ENCODE measurements around the gene ADAMTS7.
"Not testable (repeated sequence)": the region's sequence is repeated elsewhere in the genome, so short reads cannot be mapped to it uniquely, and the experiment has no call there.

Gene ADAMTS7

DNA sequence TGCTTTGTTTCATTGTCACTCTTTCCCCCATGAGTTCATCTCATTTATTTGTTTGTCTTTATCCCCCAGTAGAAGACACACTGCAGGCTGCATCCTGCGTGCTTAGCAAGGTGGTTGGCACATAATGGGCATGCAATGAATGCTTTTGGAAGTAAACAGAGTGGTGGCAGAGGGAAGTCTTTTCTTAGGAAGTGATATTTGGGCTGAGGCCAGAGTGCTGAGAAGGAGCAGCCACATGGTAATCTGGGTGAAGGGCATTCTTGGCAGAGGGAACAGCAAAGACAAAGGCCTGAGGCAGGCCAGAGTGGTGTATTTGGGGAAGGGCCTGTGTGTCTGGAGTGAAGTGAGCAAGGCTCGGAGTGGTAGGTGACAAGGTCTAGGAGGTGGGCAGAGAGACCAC lies 17.7 kb upstream of the ADAMTS7 start:
- DNase-seq (ENCODE audit: low read depth): no peak

DNA sequence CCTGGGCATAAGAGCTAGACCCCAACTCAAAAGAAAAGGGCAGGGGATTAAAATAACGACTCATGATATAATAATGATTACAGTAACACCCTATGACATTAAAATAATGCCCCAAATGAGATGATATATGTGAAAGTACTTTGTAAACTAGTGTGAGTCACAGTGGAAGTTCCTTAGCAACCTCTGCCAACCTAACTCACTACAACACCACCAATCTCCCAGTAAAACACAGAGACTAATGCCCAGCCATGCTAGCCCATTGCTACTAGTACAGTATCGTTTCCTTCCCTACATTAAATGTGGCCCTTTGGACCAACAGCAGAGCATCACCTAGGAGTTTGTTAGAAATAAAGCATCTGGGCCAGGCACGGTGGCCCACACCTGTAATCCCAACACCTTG lies 11.2 kb upstream of the ADAMTS7 start:
- DNase-seq (ENCODE audit: low read depth): peak; percentile 27

DNA sequence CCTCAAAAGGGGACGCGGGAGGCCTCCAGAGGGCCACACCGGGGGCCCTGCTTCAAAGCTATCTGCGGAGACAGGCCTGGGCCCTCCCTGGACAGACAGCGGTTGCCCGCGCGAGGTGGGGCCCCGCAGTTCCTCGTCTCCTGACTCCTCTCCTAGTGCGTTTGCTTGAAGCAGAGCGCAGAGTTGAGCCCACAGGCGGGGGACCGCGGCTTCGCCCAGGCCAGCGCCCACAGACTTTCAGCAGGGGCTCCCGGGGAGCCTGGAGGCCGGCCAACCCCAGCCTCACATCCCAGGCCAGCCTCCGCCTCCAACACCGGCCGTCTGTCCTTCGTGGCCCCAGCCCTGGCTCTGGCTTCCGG lies 540 bp upstream of the ADAMTS7 start:
- DNase-seq (ENCODE audit: low read depth): peak; percentile 12

DNA sequence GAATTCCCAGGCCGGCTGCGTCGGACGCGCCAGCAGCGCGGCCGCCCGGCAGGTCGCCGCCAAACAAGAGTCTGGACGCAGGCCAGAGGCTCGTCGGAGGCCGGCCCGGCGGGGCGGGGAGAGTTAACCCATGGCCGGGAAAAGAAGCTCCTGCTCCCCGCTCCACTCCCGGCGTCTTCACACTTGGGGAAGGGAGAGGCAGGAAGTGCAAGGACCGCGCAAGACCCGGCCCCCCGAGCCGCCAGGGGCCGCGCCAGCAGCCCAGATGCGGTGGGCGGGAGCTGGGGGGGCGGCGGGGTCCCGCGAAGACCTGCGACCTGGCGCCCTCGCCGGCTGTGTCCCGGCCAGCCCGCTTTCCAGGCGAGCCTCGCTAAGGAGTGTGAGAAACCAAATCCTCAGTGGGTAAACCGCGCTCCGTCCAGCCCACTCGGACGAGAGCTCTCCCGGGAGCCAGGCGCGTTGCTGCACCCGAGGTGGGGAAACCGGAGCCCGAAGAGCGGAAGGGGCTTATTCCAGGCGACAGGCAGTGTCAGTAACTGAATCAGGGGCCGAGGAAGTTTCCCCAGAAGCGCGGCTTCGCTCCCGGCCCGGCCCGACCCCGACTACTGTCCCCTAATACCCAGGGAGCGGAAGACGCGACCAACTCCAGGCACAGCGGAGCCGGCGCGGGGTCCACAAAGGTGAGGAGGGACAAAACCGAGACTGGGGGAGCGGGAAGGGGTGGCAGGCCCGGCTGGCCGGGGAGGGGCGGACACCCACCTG lies 721 bp downstream of the ADAMTS7 start:
- DNase-seq (ENCODE audit: low read depth): peak; percentile 41

DNA sequence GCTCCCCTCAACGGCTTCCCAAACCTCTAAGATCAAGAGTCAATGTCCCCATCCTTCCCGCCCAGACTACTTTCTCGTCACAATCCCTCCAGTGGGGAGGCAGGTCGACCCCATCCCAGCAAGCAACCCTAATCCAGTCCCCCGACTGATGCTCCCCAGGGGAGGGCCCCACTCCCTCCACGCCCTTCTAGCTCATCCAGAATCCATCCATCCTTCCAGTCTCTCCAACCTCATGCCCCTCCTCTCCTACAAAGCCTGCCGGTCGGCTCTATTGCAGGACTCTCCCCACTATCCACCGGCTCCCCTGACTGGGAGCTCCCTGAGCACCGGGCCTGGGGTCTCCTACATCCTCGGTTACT lies 1.3 kb downstream of the ADAMTS7 start:
- DNase-seq (ENCODE audit: low read depth): no peak

DNA sequence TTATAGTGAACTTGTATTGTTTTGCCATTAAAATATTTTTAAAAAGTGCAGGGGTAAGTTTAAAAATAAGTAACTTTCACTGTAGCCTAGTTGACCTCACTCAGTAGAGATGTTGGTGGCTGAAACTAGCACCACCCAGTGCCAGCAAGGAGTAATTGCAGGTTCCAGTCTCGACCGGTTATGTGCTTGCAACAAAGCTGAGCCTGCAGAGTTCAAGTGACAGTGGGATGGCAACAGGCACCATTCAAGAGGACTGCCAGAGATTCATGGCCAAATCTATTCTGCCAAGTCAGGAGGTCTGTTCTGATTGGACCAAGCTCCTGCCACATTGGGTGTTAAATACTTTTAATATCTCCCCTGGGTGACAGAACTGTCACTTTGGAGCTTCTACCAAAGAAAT lies 2.7 kb downstream of the ADAMTS7 start:
- peak; percentile 48 for DNase-seq (ENCODE audit: low read depth)

DNA sequence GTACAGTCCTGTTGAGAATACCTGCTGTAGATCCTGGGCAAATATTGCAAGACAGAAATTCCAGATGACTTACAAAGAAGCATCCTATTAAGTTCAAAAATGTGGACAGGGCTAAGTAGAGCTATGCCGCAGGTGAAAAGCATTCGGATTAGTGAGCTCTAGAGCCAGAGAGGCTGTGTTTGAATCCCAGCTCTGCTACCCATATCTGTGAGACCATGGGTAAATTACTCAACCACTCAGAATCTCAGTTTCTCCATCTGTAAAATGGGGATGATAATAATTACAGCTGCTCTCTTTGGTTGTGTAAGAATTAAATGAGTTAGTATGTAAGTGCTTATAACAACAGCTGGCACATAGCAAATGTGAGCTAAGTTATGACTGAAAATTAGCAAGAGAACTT lies 3.9 kb downstream of the ADAMTS7 start:
- no peak for DNase-seq (ENCODE audit: low read depth)

DNA sequence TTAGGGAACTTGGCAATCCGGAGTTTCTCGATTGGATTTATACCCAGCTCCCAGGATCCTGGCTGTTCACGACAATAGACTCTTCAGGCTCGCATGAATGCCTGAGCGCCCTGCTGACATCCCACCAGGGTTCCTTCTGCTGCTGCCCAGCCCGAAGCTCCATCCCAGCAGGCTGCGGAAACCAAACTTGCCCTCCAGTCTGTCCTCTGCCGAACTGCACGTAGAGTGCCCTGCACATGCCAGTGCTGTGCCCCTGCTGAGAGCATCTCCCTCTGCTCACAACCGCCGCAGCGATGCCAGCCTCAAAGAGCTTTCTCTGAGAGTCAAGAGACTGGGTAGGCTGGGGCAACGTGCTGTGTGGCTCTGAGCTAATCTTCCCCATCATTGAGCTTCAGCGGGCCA lies 6.9 kb downstream of the ADAMTS7 start:
- DNase-seq (ENCODE audit: low read depth): no peak

DNA sequence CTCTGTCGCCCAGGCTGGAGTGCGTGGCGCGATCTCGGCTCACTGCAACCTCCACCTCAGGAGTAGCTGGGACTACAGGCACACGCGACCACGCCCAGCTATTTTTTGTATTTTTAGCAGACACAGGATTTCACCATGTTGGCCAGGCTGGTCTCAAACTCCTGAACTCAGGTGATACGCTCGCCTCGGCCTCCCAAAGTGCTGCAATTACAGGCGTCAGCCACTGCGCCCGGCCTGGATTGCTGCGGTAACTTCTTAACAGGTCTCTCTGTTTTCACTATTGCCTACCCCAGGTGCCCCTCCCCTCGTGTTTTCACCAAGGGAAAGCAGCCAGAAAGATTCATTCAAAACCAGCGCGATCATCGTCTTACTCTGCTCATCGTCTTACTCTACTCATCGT lies 10.5 kb downstream of the ADAMTS7 start:
- DNase-seq (ENCODE audit: low read depth): no peak

DNA sequence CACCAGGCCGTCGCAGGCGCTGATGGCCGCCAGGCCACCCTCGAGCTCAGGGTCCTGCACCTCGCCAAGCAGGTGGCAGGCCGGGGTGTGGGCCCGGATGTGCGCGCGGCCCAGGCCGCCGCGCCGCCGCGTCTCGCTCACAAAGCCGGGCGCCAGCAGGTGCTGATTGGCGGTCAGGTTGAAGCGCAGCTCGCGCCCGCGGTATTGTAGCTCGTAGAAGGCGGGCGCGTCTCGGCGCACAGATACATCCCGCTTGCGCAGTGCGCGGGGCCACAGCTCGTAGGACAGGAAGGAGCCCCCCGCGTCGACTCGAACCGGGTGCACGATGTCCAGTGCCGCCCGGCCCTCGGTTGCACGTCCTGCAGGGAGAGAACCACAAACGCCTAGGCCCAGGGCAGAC lies 11.1 kb downstream of the ADAMTS7 start:
- no peak for DNase-seq (ENCODE audit: low read depth)

DNA sequence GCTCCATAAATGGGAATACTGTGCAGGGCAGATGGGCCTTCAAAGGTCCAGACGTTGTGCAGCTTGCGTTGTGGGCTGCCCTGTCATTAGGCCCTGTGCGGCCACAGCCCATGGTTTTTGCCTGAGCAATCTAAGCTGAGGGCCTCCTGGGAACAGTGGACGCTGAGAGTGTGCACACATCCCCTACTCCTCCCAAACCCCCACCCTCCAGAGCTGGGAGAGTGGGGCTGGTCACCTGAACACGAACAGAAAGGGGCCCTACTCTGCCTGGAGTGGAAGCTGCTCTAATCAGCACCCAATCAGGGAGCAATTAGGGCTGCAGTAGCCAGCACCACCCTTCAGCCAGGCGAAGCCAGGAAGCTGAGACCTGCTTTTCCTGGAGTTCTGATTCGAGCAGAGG lies 12.2 kb downstream of the ADAMTS7 start:
- DNase-seq (ENCODE audit: low read depth): not testable (repeated sequence)

DNA sequence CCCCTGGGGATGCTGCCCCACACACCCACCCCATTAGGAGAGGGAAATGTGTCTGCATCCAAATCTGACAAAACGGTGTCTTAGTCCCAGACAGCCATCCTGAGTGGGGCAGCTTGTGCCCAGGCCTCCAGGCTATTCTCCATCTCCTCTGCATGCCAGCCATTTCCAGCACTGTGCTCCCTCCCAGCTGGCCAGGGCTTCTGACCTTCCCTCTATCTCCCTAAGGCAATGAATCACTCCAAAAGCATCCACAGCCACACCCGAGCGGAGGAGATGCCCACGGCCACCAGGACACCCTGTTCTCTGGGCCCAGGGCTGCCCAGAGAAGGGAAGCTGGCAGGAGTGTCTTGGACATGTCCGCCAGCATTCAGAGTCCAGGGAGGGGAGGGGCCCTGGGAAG lies 12.9 kb downstream of the ADAMTS7 start:
- peak; percentile 49 for DNase-seq (ENCODE audit: low read depth)

DNA sequence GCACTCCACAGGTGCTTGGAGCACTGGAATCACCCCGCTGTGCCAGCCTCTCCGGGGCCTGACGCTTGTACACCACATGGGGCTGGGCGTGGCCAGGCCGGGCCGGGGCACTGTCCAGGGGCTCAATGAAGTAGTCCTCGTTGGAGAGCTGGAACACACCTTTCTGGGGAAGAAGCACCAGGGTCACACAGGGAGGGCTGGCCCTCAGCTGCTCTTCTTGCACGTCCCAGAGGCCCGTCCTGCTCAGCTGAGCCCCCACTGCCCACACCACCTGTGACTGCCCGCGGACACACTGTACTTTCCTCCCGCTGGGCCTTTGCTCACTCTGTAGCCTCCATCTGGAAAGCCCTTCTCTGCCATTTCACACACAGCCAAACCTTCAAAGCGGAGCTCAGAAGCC lies 13.3 kb downstream of the ADAMTS7 start:
- no peak for DNase-seq (ENCODE audit: low read depth)

DNA sequence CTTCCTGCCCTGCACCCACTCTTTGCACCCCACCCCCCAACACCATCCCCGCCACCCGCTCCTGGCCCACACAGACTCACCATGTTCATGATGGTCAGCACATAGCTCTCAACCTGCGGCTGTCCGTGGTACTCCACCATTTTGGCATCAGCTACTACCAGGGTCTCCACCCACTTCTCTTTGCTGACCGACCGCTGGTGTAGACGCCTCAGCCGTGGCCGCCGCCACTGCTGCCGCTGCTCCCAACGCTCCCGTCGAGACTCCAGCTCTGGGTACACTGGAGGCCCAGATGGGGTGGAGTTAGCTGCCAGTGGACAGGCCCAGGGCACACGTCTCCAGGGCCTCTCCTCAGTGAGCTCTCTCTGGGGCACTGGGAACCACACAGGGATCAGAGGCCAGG lies 14.8 kb downstream of the ADAMTS7 start:
- DNase-seq (ENCODE audit: low read depth): no peak

DNA sequence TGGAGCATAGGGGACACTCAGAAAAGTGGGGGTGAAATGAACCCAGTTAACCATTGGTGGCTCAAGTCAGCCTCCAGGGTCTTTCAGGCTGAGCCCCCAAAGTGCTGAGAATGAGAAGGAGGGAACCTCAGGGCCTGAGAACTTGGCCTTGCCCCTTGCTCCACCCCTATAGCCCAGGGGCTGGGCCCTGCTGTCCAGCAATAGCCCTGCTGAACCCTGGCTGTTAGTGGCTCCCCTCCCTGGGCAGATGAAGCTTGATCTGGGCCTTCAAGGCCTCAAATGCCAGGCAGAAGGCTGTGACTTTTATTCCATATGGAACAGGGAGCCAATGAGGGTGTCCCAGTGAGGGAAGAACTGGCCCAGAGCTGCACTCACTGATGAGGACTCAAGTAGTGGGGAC lies 16.2 kb downstream of the ADAMTS7 start:
- no peak for DNase-seq (ENCODE audit: low read depth)

DNA sequence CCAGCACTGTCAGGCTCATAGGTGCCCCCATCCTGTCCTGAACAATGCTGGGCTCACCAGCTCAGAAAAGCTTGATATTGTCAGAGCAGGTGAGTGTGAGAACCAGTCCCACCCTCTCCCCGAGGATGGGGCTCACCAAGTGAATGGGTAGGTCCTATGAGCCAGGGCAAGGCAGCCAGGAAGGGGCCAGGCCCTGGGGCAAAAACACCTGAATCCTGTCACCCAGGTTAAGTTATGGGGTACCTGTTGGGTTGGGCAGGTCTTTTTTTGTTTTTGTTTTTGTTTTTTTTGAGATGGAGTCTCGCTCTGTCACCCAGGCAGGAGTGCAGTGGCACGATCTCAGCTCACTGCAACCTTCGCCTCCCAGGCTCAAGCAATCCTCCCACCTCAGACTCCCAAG lies 16.8 kb downstream of the ADAMTS7 start:
- not testable (repeated sequence) for DNase-seq (ENCODE audit: low read depth)

DNA sequence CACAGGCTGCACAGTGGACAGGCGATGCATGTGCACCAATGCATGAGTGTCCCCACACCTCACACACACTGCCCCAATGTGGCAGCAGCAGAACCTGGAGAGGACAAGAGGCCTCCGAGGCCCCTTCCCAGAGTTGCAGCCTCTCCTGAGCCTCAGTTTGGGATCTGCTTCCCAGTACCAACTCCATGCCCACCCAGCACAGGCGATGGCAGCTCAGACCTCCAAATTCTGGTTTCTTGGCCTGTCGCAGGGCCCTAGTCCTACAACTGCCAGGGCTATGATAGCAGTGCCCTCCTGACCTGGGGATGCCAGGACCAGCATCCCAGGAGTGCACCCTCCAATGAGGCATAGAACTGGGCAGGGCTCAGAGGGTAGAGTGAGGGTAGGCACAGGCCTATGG lies 19.9 kb downstream of the ADAMTS7 start:
- DNase-seq (ENCODE audit: low read depth): no peak

DNA sequence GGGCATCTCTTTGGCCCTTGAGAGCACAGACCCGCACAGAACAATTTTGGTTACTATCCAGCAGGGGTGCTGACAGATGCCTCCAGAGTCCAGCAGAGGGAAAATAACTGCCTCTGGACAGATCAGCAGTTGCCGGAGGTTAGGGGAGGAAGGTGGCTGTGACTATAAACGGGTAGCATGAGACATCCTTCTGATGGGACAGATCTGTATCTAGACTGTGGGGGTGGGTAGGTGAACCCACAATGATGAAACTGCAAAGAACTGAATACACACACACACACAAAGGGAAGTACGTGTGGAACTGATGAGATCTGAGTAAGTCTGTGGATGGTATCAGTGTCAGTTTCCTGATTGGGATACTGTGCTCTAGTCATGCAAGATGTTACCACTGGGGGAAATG lies 21.2 kb downstream of the ADAMTS7 start:
- DNase-seq (ENCODE audit: low read depth): no peak

DNA sequence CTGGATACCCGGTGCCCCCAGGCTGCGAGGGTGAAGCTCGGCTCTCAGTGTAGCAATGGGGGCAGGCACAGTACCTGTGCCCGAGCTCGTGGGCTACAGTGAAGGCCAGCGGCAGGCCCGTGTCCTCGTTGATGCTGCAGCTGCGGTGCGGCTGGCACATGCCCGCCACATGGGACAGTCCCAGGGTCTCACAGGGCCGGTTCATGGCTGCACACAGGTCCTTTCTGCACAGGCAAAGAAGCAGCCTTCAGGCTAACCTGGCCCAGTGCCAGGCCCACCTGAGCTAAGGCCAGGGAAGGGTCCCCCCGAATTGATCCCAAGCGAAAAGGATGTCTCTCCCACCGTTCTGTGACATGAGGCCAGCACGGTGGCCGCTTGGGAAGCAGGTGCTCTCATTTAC lies 21.6 kb downstream of the ADAMTS7 start:
- DNase-seq (ENCODE audit: low read depth): no peak

DNA sequence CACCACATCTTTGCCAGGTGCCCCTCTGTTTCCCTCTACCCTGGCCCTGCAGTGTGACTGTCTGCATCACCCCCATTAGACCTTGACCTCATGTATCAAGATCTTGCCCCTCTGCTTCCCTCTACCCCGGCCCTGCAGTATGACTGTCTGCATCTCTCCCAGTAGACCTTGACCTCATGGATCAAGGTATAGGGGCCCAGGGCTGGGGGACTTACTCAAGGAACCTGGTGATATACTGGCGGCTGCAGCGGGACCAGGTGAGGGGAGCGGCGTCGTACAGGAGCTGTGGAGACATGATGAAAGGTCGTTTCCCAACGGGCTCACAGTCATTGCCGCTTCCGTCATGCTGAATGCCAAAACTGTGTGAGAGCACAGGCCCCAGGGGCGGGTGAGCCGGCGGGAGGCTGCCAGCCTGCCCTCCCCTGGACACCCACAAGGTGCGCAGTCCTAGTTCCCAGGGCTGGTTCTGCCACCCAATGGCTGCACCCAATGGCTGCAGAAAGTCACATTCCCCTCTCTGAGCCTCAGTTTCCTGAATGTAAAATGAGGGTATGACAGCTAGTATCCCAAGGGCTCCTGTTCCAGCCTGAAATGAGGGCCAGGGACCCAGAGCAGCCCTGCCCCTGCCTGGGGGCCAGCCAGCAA lies 23.1 kb downstream of the ADAMTS7 start:
- no peak for DNase-seq (ENCODE audit: low read depth)

DNA sequence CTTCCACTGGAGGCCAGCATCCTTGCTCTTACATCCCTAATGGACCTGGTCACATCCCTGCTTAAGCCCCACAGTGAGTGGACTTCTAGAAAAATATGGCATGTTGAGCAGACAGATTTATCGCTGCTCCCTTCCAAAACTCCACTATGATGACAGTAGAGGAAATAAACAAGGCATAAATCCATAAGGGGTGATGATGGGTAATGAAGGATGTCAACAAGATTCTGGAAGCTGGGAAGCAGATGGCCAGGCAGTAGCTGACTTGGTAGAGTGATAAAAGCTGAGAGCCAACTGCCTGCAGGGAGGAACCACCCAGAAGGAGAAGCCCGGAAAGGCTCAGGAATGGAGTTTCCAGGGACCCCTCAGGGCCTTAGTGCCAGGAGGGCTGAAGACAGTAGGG lies 28.9 kb downstream of the ADAMTS7 start:
- DNase-seq (ENCODE audit: low read depth): not testable (repeated sequence)

DNA sequence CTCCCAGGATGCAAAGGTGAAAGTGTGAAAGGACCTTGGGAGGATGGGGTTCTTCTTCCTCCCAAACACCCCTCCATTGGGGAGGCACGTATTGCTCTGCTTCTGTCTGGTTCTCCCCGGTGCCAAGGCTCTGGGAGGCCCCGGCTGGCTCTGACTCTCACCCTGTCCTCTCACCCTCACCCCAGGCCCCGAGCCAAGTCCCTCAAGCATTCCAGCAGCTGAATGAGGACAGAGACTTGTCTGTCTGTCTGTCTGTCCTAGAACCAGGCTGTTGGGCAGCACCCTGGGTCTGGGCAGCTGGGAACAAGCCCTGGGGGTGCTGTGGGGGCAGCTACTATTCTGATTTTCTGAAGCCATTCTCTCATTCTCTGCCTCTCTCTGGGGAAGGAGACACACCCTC lies 29.9 kb downstream of the ADAMTS7 start:
- not testable (repeated sequence) for DNase-seq (ENCODE audit: low read depth)

DNA sequence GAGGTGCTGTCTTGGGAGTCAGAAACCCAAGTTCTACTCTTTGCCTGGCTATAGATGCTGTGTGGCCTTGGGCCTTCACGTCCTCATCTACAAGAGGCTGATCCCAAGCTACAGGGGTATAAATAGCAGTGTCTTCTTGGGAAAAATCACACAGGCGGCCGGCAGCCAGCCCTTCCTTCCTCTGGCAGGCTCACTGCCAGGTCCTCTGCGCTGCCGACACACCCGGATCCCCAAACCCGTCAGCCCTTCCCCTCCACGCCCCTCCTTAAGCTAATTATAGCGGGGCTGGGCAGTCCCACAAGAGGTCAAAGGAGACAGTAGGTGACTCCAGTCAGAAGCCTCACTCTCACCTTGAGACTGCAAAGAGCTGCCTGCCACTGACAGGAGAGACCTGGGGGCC lies 31.3 kb downstream of the ADAMTS7 start:
- not testable (repeated sequence) for DNase-seq (ENCODE audit: low read depth)

DNA sequence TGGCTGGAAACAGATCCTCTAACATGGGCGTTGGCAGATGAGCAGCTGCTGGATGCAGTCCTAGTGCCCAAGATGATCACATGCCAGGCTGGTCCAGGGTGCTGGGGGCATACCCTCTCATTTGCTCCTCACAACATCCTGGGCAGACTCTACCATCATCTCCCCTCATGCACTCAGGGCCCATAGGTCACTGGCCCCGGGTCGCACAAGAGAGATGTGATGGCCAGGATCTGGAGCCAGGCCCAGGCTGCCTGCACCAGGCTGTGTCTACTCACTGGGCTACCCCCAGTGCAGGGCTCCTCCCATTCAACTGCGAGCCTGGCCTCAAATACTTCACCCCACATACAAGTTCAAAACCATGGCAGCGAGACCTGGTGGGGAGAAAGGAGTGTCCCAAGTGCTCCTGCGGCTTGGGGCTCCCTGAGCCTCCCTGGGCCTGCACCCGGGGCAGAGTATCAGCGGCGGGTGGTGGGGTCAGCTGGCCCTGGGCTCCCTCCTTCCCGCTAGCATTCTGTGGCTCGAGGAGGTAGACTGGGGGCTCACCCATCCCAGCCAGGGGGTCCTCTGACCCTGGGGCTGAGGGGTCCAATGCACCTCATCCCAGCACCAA lies 32.0 kb downstream of the ADAMTS7 start:
- DNase-seq (ENCODE audit: low read depth): not testable (repeated sequence)
